Measurements from ENCODE around the gene EBI3.

DNA sequence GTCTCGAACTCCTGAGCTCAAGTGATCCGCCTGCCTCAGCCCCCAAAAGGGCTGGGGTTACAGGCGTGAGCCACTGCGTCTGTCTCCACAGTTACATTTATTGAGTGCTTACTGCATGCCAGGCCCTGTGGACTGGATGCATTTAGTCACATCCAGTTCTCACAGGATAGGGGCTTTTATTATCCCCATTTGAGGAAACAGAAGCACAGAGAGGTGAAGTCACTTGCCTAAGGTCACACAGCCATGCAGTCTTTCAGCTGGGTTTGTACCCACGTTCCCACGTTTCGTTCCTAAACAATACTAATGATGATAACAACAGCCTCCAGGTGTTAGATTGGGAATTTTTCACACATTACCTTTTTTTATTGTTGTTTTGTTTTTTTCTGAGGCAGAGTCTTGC lies 9.1 kb upstream of the EBI3 start:
- TF ChIP-seq EZH2 (IDR thresholded peaks at IDR 0.05; ENCODE audit: borderline replicate concordance, insufficient read depth, low read length, poor library complexity, severe bottlenecking) (no peak), TAF1 (IDR thresholded peaks at IDR 0.05; ENCODE audit: low read depth) (no peak), RAD21 (conservative IDR thresholded peaks at IDR 0.05) (no peak), POLR2AphosphoS5 (IDR thresholded peaks at IDR 0.05) (no peak), EP300 (conservative IDR thresholded peaks at IDR 0.05; ENCODE audit: poor library complexity, severe bottlenecking) (no peak), MXI1 (conservative IDR thresholded peaks at IDR 0.05; ENCODE audit: poor library complexity, severe bottlenecking) (no peak), SMC3 (conservative IDR thresholded peaks at IDR 0.05; ENCODE audit: poor library complexity) (no peak)
- TF ChIP-seq, protein P1, sequence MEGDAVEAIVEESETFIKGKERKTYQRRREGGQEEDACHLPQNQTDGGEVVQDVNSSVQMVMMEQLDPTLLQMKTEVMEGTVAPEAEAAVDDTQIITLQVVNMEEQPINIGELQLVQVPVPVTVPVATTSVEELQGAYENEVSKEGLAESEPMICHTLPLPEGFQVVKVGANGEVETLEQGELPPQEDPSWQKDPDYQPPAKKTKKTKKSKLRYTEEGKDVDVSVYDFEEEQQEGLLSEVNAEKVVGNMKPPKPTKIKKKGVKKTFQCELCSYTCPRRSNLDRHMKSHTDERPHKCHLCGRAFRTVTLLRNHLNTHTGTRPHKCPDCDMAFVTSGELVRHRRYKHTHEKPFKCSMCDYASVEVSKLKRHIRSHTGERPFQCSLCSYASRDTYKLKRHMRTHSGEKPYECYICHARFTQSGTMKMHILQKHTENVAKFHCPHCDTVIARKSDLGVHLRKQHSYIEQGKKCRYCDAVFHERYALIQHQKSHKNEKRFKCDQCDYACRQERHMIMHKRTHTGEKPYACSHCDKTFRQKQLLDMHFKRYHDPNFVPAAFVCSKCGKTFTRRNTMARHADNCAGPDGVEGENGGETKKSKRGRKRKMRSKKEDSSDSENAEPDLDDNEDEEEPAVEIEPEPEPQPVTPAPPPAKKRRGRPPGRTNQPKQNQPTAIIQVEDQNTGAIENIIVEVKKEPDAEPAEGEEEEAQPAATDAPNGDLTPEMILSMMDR (IDR thresholded peaks at IDR 0.05; ENCODE audit: poor library complexity, severe bottlenecking): no peak
- TF ChIP-seq, protein P2, sequence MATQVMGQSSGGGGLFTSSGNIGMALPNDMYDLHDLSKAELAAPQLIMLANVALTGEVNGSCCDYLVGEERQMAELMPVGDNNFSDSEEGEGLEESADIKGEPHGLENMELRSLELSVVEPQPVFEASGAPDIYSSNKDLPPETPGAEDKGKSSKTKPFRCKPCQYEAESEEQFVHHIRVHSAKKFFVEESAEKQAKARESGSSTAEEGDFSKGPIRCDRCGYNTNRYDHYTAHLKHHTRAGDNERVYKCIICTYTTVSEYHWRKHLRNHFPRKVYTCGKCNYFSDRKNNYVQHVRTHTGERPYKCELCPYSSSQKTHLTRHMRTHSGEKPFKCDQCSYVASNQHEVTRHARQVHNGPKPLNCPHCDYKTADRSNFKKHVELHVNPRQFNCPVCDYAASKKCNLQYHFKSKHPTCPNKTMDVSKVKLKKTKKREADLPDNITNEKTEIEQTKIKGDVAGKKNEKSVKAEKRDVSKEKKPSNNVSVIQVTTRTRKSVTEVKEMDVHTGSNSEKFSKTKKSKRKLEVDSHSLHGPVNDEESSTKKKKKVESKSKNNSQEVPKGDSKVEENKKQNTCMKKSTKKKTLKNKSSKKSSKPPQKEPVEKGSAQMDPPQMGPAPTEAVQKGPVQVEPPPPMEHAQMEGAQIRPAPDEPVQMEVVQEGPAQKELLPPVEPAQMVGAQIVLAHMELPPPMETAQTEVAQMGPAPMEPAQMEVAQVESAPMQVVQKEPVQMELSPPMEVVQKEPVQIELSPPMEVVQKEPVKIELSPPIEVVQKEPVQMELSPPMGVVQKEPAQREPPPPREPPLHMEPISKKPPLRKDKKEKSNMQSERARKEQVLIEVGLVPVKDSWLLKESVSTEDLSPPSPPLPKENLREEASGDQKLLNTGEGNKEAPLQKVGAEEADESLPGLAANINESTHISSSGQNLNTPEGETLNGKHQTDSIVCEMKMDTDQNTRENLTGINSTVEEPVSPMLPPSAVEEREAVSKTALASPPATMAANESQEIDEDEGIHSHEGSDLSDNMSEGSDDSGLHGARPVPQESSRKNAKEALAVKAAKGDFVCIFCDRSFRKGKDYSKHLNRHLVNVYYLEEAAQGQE (IDR thresholded peaks at IDR 0.05; ENCODE audit: borderline replicate concordance): no peak

Data from neural cell (in vitro differentiated cells).